ENCODE measurements around the gene MTMR2.

The MTMR2 gene

DNA sequence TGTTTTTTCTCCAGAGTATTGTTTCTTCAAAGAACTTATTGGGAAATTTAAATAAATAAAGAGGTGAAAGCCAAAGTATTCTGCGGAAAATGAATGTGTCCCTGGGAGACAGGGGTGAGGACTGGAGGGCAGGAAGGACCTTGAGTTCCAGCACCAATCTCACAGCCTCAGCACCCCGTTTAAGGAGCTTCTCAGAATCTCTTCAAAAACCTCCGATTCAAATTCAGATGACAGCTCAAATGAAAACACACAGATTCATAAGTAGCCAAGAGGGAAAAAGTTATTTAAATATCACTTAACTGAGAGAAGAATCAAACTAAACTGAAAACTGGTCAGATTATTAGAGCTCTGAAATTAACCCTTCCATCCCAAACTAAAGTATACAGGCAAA, 12.5 kb downstream of the MTMR2 start:
- TF ChIP-seq GATA3 (IDR thresholded peaks at IDR 0.05; ENCODE audit: low read depth, low read length) = no peak
- no peak for TF ChIP-seq GATA2 (IDR thresholded peaks at IDR 0.05; ENCODE audit: low read depth, low read length)

DNA sequence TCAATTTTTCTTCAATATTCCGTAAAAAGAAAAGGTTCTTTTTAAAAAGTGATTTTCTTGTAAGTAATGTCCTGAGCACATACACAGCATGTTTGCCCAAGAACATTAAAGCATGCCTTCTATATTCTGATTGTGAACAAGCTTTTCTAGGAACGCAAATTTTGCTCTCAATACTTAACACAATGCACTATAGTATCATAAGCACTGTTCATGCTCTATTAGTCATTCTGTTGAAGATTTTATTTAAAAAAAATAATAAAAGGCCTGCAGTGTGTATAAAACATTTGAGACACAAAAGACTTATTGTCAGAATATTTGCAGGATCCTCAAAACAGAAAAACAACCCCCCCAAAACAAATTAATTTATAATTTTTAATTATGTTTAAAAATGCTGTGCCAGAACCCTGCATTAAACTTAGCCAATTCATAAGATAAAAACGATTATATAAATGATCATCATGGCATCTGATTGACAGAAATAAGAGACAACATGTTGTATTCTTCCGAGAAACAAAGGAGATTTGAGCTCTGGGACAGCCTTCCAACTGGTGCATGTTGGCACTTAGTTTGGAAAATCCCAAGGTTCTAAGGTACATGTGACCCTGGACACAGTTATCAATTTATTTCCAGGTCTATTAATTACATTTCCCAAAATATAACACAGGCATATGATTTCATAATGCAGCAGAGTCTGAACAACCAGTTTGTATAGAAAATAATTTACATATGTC, 13.1 kb downstream of the MTMR2 start:
- TF ChIP-seq GATA3 (IDR thresholded peaks at IDR 0.05; ENCODE audit: low read depth, low read length) (no peak), GATA2 (IDR thresholded peaks at IDR 0.05; ENCODE audit: low read depth, low read length) (no peak)

DNA sequence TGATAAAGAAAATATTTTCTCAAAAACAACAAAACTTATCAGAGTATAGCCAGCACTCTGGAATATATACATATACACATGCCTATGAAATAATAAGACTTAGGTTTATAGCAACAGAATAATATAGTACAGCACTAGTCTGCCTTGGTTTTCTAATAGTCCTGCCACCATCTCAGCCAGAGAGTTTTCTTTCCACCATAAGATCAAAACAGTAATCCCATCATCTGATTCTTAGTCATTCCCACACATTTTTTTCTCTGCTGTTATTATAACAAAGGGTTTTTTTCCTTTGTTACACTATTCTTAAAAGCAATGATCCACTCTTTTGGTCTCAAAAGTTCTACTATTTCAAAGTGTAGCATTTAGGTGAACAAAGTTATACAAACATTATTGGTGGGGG, 15.1 kb downstream of the MTMR2 start:
- TF ChIP-seq GATA3 (IDR thresholded peaks at IDR 0.05; ENCODE audit: low read depth, low read length) = no peak
- TF ChIP-seq GATA2 (IDR thresholded peaks at IDR 0.05; ENCODE audit: low read depth, low read length) = no peak

DNA sequence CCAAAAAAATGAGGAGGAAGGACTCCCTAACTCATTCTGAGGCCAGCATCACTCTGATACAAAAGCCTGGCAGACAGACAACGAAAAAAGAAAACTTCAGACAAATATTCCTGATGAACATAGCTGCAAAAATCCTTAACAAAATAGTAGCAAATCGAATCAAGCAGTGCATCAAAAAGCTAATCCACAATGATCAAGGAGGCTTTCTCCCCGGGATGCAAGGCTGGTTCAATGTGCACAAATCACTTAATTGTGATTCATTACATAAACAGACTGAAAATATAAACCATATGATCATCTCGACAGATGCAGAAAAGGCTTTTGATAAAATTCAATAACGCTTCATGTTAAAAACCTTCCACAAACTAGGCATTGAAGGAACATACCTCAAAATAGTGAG, 16.4 kb downstream of the MTMR2 start:
- no peak for TF ChIP-seq GATA3 (IDR thresholded peaks at IDR 0.05; ENCODE audit: low read depth, low read length)
- no peak for TF ChIP-seq GATA2 (IDR thresholded peaks at IDR 0.05; ENCODE audit: low read depth, low read length)

DNA sequence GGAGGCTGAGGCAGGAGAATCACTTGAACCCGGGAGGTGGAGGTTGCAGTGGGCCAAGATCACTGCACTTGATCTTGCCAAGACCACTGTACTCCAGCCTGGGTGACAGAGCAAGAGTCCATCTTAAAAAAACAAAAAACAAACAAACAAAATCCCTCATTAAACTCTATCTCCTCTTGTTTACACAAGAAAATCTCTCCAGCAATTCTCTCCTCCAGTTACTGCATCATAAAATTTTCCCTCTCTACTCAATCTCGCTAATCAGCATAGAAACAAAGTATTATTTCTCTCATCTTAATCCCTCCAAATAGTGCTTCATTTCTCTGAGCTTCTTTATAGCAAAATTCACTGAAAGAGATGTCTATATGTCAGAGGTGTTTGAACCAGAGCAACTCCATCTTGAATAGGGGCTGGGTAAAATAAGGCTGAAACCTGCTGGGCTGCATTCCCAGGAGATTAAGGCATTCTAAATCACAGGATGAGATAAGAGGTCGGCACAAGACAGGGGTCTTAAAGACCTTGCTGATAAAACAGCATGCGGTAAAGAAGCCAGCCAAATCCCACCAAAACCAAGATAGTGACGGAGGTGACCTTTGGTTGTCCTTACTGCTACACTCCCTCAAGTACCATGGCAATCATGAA, 19.8 kb downstream of the MTMR2 start:
- TF ChIP-seq GATA2 (IDR thresholded peaks at IDR 0.05; ENCODE audit: low read depth, low read length) = no peak
- no peak for TF ChIP-seq GATA3 (IDR thresholded peaks at IDR 0.05; ENCODE audit: low read depth, low read length)

DNA sequence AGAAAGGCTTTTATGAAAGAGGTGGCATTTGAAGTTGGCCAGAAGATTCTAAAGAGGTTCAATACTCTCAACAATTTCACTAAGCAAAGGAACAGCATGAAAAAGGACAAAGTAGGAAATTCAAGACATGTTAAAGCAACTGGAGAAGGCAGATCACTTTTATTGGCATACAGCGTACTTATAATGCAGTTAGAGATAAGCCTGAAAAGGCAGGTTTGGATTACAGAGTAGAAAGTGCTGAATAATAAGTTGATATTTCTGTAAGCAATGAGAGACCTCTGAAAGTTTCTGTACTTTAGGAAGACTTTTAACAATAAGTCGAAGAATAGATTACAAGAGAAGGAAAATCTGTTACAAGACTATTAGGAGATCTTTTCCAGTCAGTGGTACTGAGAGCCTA, 25.1 kb downstream of the MTMR2 start:
- no peak for TF ChIP-seq GATA3 (IDR thresholded peaks at IDR 0.05; ENCODE audit: low read depth, low read length)
- TF ChIP-seq GATA2 (IDR thresholded peaks at IDR 0.05; ENCODE audit: low read depth, low read length) = no peak

DNA sequence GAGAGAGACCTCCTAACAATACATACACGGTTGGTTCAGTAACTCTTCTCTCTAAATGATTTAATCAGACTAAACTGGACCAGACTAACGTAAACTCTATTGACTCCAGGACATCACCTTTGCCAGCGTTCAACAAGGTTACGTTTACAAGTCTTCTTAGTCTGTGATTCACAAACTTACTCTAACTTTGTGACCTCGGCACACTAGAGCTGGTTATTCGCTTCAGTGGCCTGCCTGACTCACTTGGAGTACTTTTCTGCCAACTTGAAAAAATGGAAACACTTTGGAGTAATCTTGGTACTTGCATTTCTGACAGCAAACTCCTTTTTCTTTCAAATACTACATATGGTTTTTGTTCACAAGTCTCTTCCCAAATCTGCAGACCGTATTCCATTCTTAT, 26.2 kb downstream of the MTMR2 start:
- no peak for TF ChIP-seq GATA3 (IDR thresholded peaks at IDR 0.05; ENCODE audit: low read depth, low read length)
- TF ChIP-seq GATA2 (IDR thresholded peaks at IDR 0.05; ENCODE audit: low read depth, low read length) = no peak

DNA sequence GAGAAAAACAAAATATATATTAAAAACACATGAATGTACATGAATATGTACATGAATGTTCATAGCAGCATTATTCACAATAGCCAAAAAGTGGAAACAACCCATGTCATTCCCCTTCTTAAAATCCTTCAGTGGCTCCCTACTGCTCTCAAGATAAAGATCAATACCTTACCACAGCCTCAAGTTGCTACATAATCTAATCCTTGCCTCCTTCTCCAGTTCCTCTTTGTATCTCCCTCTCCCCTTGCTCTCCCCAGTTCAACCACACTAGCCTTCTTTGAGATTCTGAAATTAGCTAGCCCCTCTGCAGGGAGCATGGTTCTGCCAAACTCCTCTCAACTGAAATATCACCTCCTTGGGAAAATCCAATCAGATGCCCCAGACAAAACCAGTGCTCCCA, 28.1 kb downstream of the MTMR2 start:
- TF ChIP-seq GATA2 (IDR thresholded peaks at IDR 0.05; ENCODE audit: low read depth, low read length) (no peak), GATA3 (IDR thresholded peaks at IDR 0.05; ENCODE audit: low read depth, low read length) (no peak)

DNA sequence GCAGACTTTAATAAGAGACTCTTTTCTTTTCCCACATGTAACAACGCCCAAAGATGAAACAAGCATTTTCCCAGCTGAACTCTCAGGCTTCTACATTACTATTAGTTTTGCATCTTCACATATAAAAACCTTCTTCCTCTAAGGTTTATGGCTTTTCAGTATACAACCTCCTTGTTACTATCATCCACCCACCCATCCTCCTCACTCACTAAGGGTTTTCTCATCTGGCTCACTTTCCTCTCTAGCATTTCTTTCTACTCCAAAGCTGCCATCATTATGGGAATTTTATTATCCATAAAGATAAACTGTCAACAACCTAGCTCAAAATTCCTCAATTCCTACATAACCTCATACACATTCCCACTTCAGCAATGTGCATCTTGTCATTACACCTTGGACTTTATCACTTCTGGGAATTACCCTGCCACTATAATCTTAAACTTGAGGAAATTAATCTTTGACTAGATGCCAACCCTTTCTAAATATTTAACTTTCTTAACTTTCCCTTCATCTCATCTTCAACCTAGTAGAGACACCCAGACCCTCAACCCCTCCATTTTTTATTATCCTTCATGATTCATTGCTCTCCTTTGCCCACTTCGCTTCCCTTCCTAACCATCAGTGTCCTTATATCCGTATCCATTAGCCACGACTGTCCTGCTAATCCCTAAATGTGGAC, 30.9 kb downstream of the MTMR2 start:
- TF ChIP-seq GATA2 (IDR thresholded peaks at IDR 0.05; ENCODE audit: low read depth, low read length) (no peak), GATA3 (IDR thresholded peaks at IDR 0.05; ENCODE audit: low read depth, low read length) (no peak)

DNA sequence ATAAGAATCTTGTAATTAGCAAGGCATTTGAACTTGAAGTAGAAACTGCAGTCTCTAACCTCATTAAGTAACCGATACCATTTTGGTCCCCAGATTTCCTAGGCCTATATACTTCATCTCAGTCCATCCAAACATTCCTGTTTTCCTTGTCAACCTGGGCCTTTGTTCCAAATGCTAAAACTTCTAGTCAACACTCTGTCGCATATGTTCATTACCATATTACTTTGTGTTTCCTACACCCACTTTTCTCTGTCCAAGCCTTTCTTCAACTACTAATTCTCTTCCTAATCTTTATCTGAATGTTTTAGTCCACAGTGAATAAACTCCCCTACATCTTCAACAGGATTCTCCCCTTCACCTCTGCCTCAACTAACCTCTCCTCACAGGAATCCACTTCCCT, 31.4 kb downstream of the MTMR2 start:
- TF ChIP-seq GATA2 (IDR thresholded peaks at IDR 0.05; ENCODE audit: low read depth, low read length) (no peak), GATA3 (IDR thresholded peaks at IDR 0.05; ENCODE audit: low read depth, low read length) (no peak)

DNA sequence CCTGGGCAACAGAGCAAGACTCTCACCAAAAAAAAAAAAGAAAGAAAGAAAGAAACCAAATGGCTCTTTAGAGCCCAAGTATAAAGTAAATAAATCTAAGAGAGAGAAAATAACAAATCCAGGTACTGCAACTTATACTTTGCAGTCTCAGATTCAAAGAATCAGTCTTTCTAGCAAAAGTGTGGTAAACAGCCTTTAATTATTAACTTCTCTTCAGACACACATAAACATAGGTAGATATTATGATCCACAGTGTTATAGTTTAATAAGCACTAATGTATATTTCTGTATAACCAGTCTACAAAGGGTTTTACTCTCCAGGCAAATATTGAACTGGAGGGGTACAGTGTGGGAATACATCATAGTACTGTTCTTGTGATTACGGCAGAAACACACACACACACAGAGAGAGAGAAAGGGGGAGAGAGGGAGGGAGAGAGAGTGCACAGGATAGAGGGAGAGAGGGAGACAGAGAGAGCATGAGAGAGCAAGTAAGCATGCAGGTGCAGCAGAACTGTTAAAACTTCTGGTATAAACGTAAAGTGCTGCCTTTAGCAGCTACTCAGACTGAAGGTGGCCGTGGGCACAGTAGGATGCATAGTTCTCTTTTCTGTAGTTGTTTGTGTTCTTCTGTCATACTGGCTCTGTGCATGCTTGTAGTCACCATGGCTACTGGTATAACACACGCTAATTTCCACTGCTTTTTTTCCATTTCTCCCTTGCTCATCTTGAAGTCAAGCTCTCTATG, 32.3 kb downstream of the MTMR2 start:
- TF ChIP-seq GATA2 (IDR thresholded peaks at IDR 0.05; ENCODE audit: low read depth, low read length) (no peak), GATA3 (IDR thresholded peaks at IDR 0.05; ENCODE audit: low read depth, low read length) (no peak)

DNA sequence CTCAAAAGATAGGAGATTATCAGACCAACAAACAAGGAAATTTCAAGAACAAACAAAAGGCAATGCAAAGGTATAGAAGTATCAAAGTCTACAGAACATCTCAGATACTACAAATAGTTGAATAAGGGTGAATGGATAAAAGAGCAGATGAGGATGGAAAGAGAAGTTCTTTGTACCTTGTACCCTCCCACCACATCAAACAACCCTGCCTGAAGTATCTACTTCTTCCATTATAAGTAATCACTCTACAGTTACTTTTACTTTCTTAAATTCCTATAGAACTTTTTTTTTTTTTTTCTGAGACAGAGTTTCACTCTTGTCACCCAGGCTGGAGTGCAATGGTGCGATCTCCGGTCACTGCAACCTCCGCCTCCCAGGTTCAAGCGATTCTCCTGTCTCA, 35.1 kb downstream of the MTMR2 start:
- TF ChIP-seq GATA2 (IDR thresholded peaks at IDR 0.05; ENCODE audit: low read depth, low read length) (no peak), GATA3 (IDR thresholded peaks at IDR 0.05; ENCODE audit: low read depth, low read length) (no peak)

DNA sequence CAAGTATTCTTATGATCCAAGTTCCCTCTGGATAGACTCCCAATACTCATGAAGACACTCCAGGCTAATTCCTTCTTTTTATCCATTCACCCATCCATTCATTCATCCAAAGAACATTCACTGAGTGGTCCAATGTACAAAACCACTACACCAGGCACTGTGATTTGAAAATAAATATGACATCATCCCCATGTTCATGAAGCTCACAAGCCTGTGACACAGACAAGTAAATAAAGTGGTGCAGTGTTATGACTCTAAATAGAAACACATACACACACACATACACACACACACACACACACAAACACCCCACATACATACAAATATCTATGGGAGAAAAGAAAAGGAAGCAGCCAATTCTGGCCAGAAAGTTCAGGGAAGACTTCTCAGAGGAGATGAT, 35.5 kb downstream of the MTMR2 start:
- no peak for TF ChIP-seq GATA3 (IDR thresholded peaks at IDR 0.05; ENCODE audit: low read depth, low read length)
- TF ChIP-seq GATA2 (IDR thresholded peaks at IDR 0.05; ENCODE audit: low read depth, low read length) = no peak

DNA sequence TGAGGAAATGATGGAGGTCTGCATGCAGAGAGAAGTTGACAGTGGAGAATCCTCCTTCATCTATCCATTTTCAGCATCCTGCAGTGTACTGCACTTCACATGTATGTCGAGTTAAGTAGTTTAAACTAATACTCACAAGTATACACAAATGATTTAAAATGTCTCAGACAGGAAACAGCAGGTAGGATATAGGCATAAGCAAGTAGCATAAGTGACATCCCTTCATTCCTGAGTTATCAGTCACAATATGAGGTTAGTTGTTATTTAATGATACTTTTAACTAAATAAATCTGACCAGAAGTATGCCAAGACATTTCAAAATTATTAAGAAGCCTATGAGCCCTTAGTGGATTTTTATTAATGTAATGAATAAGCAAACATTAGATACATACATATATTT, 37.4 kb downstream of the MTMR2 start:
- TF ChIP-seq GATA3 (IDR thresholded peaks at IDR 0.05; ENCODE audit: low read depth, low read length) (no peak), GATA2 (IDR thresholded peaks at IDR 0.05; ENCODE audit: low read depth, low read length) (no peak)
